ENCODE measurements around the gene TRIOBP. TPM values are rescaled to one million over a fixed set of nuclear protein-coding genes. Genes with fewer than 3 reads are reported as not detected.

The TRIOBP gene
- total and polyA plus RNA-seq, 2 donors from 2014 or later = 32.1 to 125 TPM

GRCh38 chr22:37681001-37681424 lies 15.8 kb upstream of the TRIOBP start:
- intact Hi-C loops (cut with DNase I) = loop anchor here (5.0 kb wide), 1 partner anchor 39 kb away; no protein-coding TSS in a partner anchor
- Histone ChIP-seq H3K9ac (ENCODE audit: low read length in 3 of 3) (no peak overlapping the region), H3K4me3 (ENCODE audit: low read length in 3 of 3) (no peak overlapping the region), H3K4me1 (ENCODE audit: control insufficient read depth in 2 of 3, insufficient read depth in 2 of 3, low read depth in 1 of 3, low read length in 3 of 3) (peaks cover 0 to 4% (median 0%) of the 10 kb centered on the region in 3 donors), H3K36me3 (ENCODE audit: control insufficient read depth in 2 of 3, insufficient read depth in 3 of 3, low read length in 3 of 3) (no peaks in the 10 kb centered on the region), H3K9me3 (ENCODE audit: control insufficient read depth in 2 of 3, insufficient read depth in 1 of 3, low read length in 3 of 3) (no peaks in the 10 kb centered on the region), H3K27me3 (ENCODE audit: control insufficient read depth, insufficient read depth, low read length) (no peaks in the 10 kb centered on the region), H3K27ac (ENCODE audit: low read depth in 2 of 2, low read length in 2 of 2) (no peak overlapping the region)
- TF ChIP-seq CTCF (IDR thresholded peaks at IDR 0.05; ENCODE audit: borderline replicate concordance, extremely low read depth, insufficient read depth) = no peak
- FAIRE-seq = no peak
- no peak for DNase-seq

- no peak overlapping the region for H3K9ac ChIP-seq (ENCODE audit: low read length in 3 of 3)
- TF ChIP-seq CTCF (IDR thresholded peaks at IDR 0.05; ENCODE audit: borderline replicate concordance, extremely low read depth, insufficient read depth) = peak; percentile 77
- H3K4me1 ChIP-seq (ENCODE audit: control insufficient read depth in 2 of 3, insufficient read depth in 2 of 3, low read depth in 1 of 3, low read length in 3 of 3) = peaks cover 0 to 4% (median 0%) of the 10 kb centered on the region in 3 donors
- H3K9me3 ChIP-seq (ENCODE audit: control insufficient read depth in 2 of 3, insufficient read depth in 1 of 3, low read length in 3 of 3) = no peaks in the 10 kb centered on the region
- DNase-seq (peak; percentile 71 to 87 (median 82)), FAIRE-seq (no peak)
- no peaks in the 10 kb centered on the region for H3K27me3 ChIP-seq (ENCODE audit: control insufficient read depth, insufficient read depth, low read length)
- H3K27ac ChIP-seq (ENCODE audit: low read depth in 2 of 2, low read length in 2 of 2) = no peak overlapping the region
- H3K36me3 ChIP-seq (ENCODE audit: control insufficient read depth in 2 of 3, insufficient read depth in 3 of 3, low read length in 3 of 3) = no peaks in the 10 kb centered on the region
- no peak overlapping the region for H3K4me3 ChIP-seq (ENCODE audit: low read length in 3 of 3)
- intact Hi-C loops (cut with DNase I) = loop anchor here (5.0 kb wide), 1 partner anchor 39 kb away; no protein-coding TSS in a partner anchor
These were observed 15.2 kb upstream of the TRIOBP start for GRCh38 chr22:37681556-37682049.

GRCh38 chr22:37684803-37685615 lies 11.8 kb upstream of the TRIOBP start:
- Histone ChIP-seq H3K27me3 (ENCODE audit: control insufficient read depth, insufficient read depth, low read length) (no peaks in the 10 kb centered on the region), H3K36me3 (ENCODE audit: control insufficient read depth in 2 of 3, insufficient read depth in 3 of 3, low read length in 3 of 3) (peaks cover 0 to 17% (median 8%) of the 10 kb centered on the region in 3 donors), H3K27ac (ENCODE audit: low read depth in 2 of 2, low read length in 2 of 2) (no peak overlapping the region), H3K4me1 (ENCODE audit: control insufficient read depth in 2 of 3, insufficient read depth in 2 of 3, low read depth in 1 of 3, low read length in 3 of 3) (peaks cover 0 to 11% (median 0%) of the 10 kb centered on the region in 3 donors), H3K9ac (ENCODE audit: low read length in 3 of 3) (no peak overlapping the region), H3K9me3 (ENCODE audit: control insufficient read depth in 2 of 3, insufficient read depth in 1 of 3, low read length in 3 of 3) (no peaks in the 10 kb centered on the region), H3K4me3 (ENCODE audit: low read length in 3 of 3) (no peak overlapping the region)
- DNase-seq = no peak
- no peak for FAIRE-seq
- intact Hi-C loops (cut with DNase I) = loop anchor here (5.0 kb wide), 1 partner anchor 43 kb away; no protein-coding TSS in a partner anchor
- no peak for TF ChIP-seq CTCF (IDR thresholded peaks at IDR 0.05; ENCODE audit: borderline replicate concordance, extremely low read depth, insufficient read depth)

Measured in kidney (tissue), 14 donors.